Measurements from ENCODE around the gene PROM2. TPM values are rescaled to one million over a fixed set of nuclear protein-coding genes. Genes with fewer than 3 reads are reported as not detected.

The PROM2 gene
- total RNA-seq, 1 donor from 2014 or later: 14.2 TPM

DNA sequence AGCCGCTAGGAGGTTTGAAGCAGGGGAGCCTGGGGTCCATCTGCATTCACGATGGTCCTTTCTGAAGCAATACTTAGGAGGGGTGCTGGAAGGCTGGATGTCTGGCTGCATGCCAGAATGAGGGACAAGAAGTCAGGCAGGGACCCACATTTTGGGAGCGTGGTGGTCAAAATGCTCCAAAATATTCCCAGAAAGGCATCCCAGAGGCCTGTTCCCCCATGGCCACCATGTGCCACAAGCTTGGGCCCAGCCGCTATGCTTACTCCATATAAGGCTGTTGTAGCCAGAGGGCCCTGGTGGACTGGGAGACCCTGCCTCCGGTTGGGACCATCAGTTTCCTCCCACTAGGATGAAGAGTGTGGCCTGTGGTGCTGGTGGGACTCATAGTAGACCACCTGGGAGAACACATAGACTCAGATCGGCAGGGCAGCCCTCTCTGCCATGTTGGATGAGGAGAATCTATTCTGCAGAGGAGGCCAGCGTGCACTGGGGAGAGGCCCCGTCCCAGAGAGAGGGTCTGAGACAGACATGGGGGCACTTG, 3.6 kb upstream of the PROM2 start:
- no peaks in the 10 kb centered on the region for H3K9me3 Mint-ChIP-seq (ENCODE audit: low read depth)
- peaks cover 8% of the 10 kb centered on the region for H3K4me1 Mint-ChIP-seq (ENCODE audit: low read depth)
- TF ChIP-seq, protein P1, sequence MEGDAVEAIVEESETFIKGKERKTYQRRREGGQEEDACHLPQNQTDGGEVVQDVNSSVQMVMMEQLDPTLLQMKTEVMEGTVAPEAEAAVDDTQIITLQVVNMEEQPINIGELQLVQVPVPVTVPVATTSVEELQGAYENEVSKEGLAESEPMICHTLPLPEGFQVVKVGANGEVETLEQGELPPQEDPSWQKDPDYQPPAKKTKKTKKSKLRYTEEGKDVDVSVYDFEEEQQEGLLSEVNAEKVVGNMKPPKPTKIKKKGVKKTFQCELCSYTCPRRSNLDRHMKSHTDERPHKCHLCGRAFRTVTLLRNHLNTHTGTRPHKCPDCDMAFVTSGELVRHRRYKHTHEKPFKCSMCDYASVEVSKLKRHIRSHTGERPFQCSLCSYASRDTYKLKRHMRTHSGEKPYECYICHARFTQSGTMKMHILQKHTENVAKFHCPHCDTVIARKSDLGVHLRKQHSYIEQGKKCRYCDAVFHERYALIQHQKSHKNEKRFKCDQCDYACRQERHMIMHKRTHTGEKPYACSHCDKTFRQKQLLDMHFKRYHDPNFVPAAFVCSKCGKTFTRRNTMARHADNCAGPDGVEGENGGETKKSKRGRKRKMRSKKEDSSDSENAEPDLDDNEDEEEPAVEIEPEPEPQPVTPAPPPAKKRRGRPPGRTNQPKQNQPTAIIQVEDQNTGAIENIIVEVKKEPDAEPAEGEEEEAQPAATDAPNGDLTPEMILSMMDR (IDR thresholded peaks at IDR 0.05; ENCODE audit: unreplicated experiment): no peak
- H3K27me3 Mint-ChIP-seq: no peaks in the 10 kb centered on the region
- H3K4me3 Mint-ChIP-seq (ENCODE audit: low read depth): no peak overlapping the region
- peak; percentile 6 for DNase-seq (ENCODE audit: low spot score, unreplicated experiment)
- no peak overlapping the region for H3K27ac Mint-ChIP-seq
- no peaks in the 10 kb centered on the region for H3K36me3 Mint-ChIP-seq (ENCODE audit: insufficient read depth)

DNA sequence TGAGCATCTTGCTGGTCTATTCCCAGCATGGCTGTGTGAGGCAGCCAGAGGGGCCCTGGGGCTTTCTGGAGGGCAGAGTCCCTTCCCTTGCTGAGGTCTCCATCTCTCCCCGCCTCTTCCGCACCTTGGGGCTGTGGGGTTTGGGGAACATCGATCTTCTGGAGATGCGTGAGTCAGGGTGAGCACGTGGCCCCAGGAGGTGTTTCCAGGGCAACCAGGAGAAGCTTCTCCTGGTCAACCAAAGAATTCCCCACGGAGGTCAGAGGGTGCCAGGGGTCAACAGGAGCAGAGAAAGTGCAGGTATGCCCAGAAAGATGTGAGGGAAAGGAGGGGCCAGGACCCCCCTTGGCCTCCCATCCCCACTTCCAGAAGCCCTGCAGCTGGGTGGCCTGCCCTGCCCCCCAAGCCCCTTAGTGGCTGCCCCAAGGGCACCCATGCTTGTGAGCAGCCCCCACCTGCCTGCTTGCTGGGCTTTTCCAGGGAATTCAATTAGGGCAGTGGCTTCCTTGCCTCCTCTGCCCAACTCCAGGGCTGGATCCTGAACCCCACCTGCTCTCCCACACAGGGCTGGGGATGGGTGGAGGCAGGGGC, 2.8 kb upstream of the PROM2 start:
- H3K4me3 Mint-ChIP-seq (ENCODE audit: low read depth): no peak overlapping the region
- peaks cover 8% of the 10 kb centered on the region for H3K4me1 Mint-ChIP-seq (ENCODE audit: low read depth)
- H3K36me3 Mint-ChIP-seq (ENCODE audit: insufficient read depth): no peaks in the 10 kb centered on the region
- DNase-seq (ENCODE audit: low spot score, unreplicated experiment): peak; percentile 6
- TF ChIP-seq, protein P1 (IDR thresholded peaks at IDR 0.05; ENCODE audit: unreplicated experiment): no peak
- H3K27ac Mint-ChIP-seq: no peak overlapping the region
- H3K27me3 Mint-ChIP-seq: no peaks in the 10 kb centered on the region
- H3K9me3 Mint-ChIP-seq (ENCODE audit: low read depth): no peaks in the 10 kb centered on the region

DNA sequence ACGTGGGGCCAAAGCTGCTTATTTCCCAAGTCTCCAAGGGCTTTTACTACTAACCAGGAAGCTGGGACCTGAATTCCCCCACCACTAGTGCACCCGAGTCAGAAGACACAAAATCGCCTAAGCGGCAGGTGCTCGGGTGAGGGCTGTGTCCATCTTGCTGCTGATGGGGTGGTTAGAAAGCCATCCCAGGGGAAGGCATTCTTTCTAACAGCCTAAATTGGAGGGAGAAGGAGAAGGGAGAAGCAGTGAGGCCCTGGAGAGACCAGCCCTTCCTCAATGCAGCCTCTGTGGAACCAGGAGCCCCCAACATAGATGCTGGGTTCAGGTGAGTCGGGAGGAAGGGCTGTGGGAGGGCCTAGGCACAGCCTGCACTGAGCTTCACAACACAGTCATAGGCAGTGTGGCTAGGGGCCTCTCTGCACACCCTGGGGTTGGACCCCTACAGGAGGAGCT, 1.9 kb upstream of the PROM2 start:
- H3K27ac Mint-ChIP-seq: no peak overlapping the region
- DNase-seq (ENCODE audit: low spot score, unreplicated experiment): peak; percentile 3
- H3K9me3 Mint-ChIP-seq (ENCODE audit: low read depth): no peaks in the 10 kb centered on the region
- H3K36me3 Mint-ChIP-seq (ENCODE audit: insufficient read depth): no peaks in the 10 kb centered on the region
- H3K27me3 Mint-ChIP-seq: no peaks in the 10 kb centered on the region
- peaks cover 8% of the 10 kb centered on the region for H3K4me1 Mint-ChIP-seq (ENCODE audit: low read depth)
- H3K4me3 Mint-ChIP-seq (ENCODE audit: low read depth): no peak overlapping the region
- TF ChIP-seq, protein P1 (IDR thresholded peaks at IDR 0.05; ENCODE audit: unreplicated experiment): no peak

DNA sequence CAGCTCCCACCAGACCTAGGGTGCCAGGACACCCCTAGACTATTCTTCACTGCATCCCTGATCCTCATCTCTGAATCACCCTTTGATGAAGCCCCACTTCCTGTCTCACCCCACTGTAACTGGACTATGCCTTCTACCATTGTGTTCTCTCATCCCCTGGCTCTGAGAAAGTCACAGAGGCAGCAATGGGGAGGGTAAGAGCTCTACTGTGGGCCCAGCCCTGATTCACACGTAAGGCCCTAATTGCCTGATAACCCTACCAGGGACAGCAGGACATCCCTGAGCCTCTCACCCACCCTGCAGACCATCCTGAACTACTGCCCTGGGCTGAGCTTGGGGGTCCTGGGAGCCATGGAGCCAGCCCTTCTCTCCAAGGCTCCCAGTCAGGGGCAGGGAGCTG, 1.5 kb upstream of the PROM2 start:
- no peaks in the 10 kb centered on the region for H3K36me3 Mint-ChIP-seq (ENCODE audit: insufficient read depth)
- DNase-seq (ENCODE audit: low spot score, unreplicated experiment): no peak
- H3K27ac Mint-ChIP-seq: no peak overlapping the region
- H3K4me3 Mint-ChIP-seq (ENCODE audit: low read depth): no peak overlapping the region
- no peaks in the 10 kb centered on the region for H3K27me3 Mint-ChIP-seq
- no peaks in the 10 kb centered on the region for H3K9me3 Mint-ChIP-seq (ENCODE audit: low read depth)
- TF ChIP-seq, protein P1 (IDR thresholded peaks at IDR 0.05; ENCODE audit: unreplicated experiment): no peak
- H3K4me1 Mint-ChIP-seq (ENCODE audit: low read depth): peaks cover 8% of the 10 kb centered on the region

DNA sequence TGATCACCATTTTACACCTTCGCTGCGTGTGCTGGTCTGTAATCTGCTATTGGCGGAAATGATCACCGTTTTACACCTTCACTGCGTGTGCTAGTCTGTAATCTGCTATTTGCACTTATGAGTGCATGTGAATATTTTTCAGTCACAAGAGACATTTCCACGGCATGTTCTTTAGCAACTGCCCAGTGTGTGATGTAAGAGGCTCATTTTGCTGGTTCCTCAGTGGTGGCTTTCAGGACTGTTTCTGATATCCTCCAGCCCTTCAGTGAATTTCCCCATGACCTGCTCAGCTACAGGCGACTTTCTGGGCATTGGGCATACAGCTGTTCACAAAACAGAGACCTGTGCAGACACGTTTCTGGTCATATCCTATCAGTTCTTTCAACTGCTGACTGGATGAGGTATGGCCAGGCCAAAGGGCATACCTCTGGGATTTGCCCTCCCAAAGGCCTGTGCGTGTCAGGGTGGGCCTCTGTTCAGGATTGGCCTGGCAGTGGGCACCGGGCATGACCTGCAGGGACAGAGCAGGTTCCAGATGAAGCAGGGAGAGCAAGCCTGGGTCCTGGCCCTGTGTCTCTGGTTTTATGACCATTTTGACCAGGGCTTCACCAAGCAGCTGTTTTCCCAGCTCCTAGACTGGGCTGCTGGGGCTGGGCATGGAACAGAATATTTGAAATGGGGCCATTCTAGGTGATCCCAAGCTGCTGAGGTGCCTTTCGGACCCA, 521 bp upstream of the PROM2 start:
- Mint-ChIP-seq H3K27ac (no peak overlapping the region), H3K4me1 (ENCODE audit: low read depth) (peaks cover 8% of the 10 kb centered on the region), H3K36me3 (ENCODE audit: insufficient read depth) (no peaks in the 10 kb centered on the region), H3K27me3 (no peaks in the 10 kb centered on the region), H3K4me3 (ENCODE audit: low read depth) (no peak overlapping the region), H3K9me3 (ENCODE audit: low read depth) (no peaks in the 10 kb centered on the region)
- TF ChIP-seq, protein P1 (IDR thresholded peaks at IDR 0.05; ENCODE audit: unreplicated experiment): no peak
- no peak for DNase-seq (ENCODE audit: low spot score, unreplicated experiment)

Data from progenitor cell of endocrine pancreas (in vitro differentiated cells).